ENCODE results near the gene GPR158. TPM values are rescaled to one million over a fixed set of nuclear protein-coding genes. Genes with fewer than 3 reads are reported as not detected.

Gene GPR158
- total RNA-seq, 1 experiment from 2014 or later: 2.9 TPM

- ChIA-PET RAD21 (ENCODE audit: low non-redundant PET in 1 of 2, low total read pairs in 2 of 2, uncharacterized antibody in 2 of 2, unreplicated experiment in 2 of 2) (no interaction called here), CTCF (interaction anchor here (0.9 kb wide), 1 partner anchor 18 kb away, joined by 3 read pairs; no protein-coding TSS in a partner anchor), POLR2A (no interaction called here)
- H3K4me2 ChIP-seq (ENCODE audit: low read length): no peak overlapping the region
- ATAC-seq (no peak), DNase-seq (ENCODE audit: low read depth, low spot score) (no peak)
- intact Hi-C loops (cut with micrococcal nuclease): no loop called here
- no peaks in the 10 kb centered on the region for H3K36me3 ChIP-seq (ENCODE audit: control insufficient read depth in 1 of 2, insufficient read depth in 2 of 2, low read length in 2 of 2)
- TF ChIP-seq, protein P1, sequence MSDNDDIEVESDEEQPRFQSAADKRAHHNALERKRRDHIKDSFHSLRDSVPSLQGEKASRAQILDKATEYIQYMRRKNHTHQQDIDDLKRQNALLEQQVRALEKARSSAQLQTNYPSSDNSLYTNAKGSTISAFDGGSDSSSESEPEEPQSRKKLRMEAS (IDR thresholded peaks at IDR 0.05): no peak
- TF ChIP-seq SIN3A (IDR thresholded peaks at IDR 0.05; ENCODE audit: low read depth) (no peak), EZH2 (IDR thresholded peaks at IDR 0.05) (no peak), EZH2phosphoT487 (IDR thresholded peaks at IDR 0.05; ENCODE audit: borderline replicate concordance) (no peak), EGR1 (IDR thresholded peaks at IDR 0.05; ENCODE audit: low read depth) (no peak), CEBPB (IDR thresholded peaks at IDR 0.05; ENCODE audit: low read depth) (no peak), TCF7L2 (IDR thresholded peaks at IDR 0.05; ENCODE audit: borderline replicate concordance, extremely low read depth, insufficient read depth, insufficient read length) (no peak), ELF1 (IDR thresholded peaks at IDR 0.05; ENCODE audit: borderline replicate concordance, low read depth) (no peak), ZFX (IDR thresholded peaks at IDR 0.05) (no peak), RAD21 (IDR thresholded peaks at IDR 0.05; ENCODE audit: low read depth) (no peak), ATF3 (IDR thresholded peaks at IDR 0.05) (no peak), REST (IDR thresholded peaks at IDR 0.05; ENCODE audit: low read depth) (no peak), FOSL1 (IDR thresholded peaks at IDR 0.05; ENCODE audit: low read depth) (no peak), SP1 (IDR thresholded peaks at IDR 0.05; ENCODE audit: low read depth) (no peak), JUND (IDR thresholded peaks at IDR 0.05) (no peak), CBX3 (IDR thresholded peaks at IDR 0.05; ENCODE audit: low read depth) (no peak), YY1 (IDR thresholded peaks at IDR 0.05; ENCODE audit: extremely low read depth, insufficient replicate concordance, low read depth, low read length) (no peak)
- no peaks in the 10 kb centered on the region for H3K79me2 ChIP-seq (ENCODE audit: insufficient read depth, low read length)
- no peak overlapping the region for H3K9ac ChIP-seq (ENCODE audit: low read length)
- H3K27me3 ChIP-seq (ENCODE audit: insufficient read depth, low read length): no peaks in the 10 kb centered on the region
- H3K9me3 ChIP-seq (ENCODE audit: control insufficient read depth in 1 of 2, insufficient read depth in 1 of 2, low read depth in 1 of 2, low read length in 2 of 2): no peaks in the 10 kb centered on the region
- no peaks in the 10 kb centered on the region for H3K4me1 ChIP-seq (ENCODE audit: control insufficient read depth in 1 of 2, insufficient read depth in 2 of 2, low read length in 2 of 2)
- H3K27ac ChIP-seq (ENCODE audit: low read depth, low read length): no peak overlapping the region
- H3K9me2 ChIP-seq (ENCODE audit: insufficient read depth): no peaks in the 10 kb centered on the region
- no TSS peak for BruUV-seq (replicated peaks)
- no peak overlapping the region for H3K4me3 ChIP-seq (replicated peaks in 1 of 2; ENCODE audit: low read depth in 1 of 2, low read length in 2 of 2)
- H2AFZ ChIP-seq (ENCODE audit: low read depth, low read length, poor library complexity, severe bottlenecking): no peak overlapping the region
- H4K20me1 ChIP-seq (ENCODE audit: insufficient read depth): no peaks in the 10 kb centered on the region
These were observed 43.9 kb upstream of the GPR158 start for GRCh38 chr10:25130906-25131305.
